Skeletal muscle tissue (tissue), 4 donors: ENCODE data around the gene FHOD3. TPM values are rescaled to one million over a fixed set of nuclear protein-coding genes. Genes with fewer than 3 reads are reported as not detected.
A peak's percentile ranks its signal among the peaks of the same experiment; 100 is the strongest.

Experiments
- H3K27ac ChIP-seq: one replicate; pipeline ENCODE4 v1.7.0; 2013; ENCODE audit warnings: mild to moderate bottlenecking, low read depth, low read length, inconsistent platforms
- H3K27me3 ChIP-seq, 3 donors: one replicate each; pipeline ENCODE4 v1.7.0; 2013; ENCODE audit warnings: low read length in 3 of 3; ENCODE audit not compliant: control insufficient read depth in 3 of 3, insufficient read depth in 3 of 3
- H3K36me3 ChIP-seq, 3 donors: one replicate each; pipeline ENCODE4 v1.7.0; 2013; ENCODE audit warnings: low read length in 3 of 3; ENCODE audit not compliant: control insufficient read depth in 3 of 3, insufficient read depth in 3 of 3
- H3K4me1 ChIP-seq, 3 donors: one replicate each; pipeline ENCODE4 v1.7.0; 2013; ENCODE audit warnings: low read length in 3 of 3, mild to moderate bottlenecking in 3 of 3; ENCODE audit not compliant: control insufficient read depth in 3 of 3, insufficient read depth in 3 of 3
- H3K4me3 ChIP-seq, 3 donors: one replicate each; pipeline ENCODE4 v1.7.0; 2013; ENCODE audit warnings: low read length in 3 of 3
- H3K9ac ChIP-seq, 3 donors: one replicate each; pipeline ENCODE4 v1.7.0; 2013; ENCODE audit warnings: low read length in 3 of 3, mild to moderate bottlenecking in 3 of 3, moderate library complexity in 2 of 3, low read depth in 1 of 3
- H3K9me3 ChIP-seq, 3 donors: one replicate each; pipeline ENCODE4 v1.7.0; 2013; ENCODE audit warnings: low read length in 3 of 3; ENCODE audit not compliant: control insufficient read depth in 3 of 3
- total RNA-seq: library from RNA; depleted of rRNA; stranded (reverse); fragments of >200 nt; gene quantifications from one replicate; pipeline ENCODE4 v1.2.3, GENCODE V29; 2014
- donor health status: Osteomylitis.

The FHOD3 gene
- total RNA-seq, 1 donor from 2014 or later = 15.7 TPM

GRCh38 chr18:36490897-36491296 lies 193.4 kb downstream of the FHOD3 start:
- Histone ChIP-seq H3K9ac (no peak overlapping the region), H3K9me3 (no peaks in the 10 kb centered on the region), H3K27me3 (no peaks in the 10 kb centered on the region), H3K4me3 (no peak overlapping the region), H3K4me1 (peaks cover 15 to 36% (median 26%) of the 10 kb centered on the region in 3 donors), H3K36me3 (no peaks in the 10 kb centered on the region), H3K27ac (no peak overlapping the region)

GRCh38 chr18:36492604-36493329 lies 195.3 kb downstream of the FHOD3 start:
- Histone ChIP-seq H3K9me3 (no peaks in the 10 kb centered on the region), H3K4me3 (no peak overlapping the region), H3K27ac (peak overlapping the region; percentile 82)

GRCh38 chr18:36493349-36494159 lies 196.0 kb downstream of the FHOD3 start:
- Histone ChIP-seq H3K27me3 (no peaks in the 10 kb centered on the region), H3K36me3 (no peaks in the 10 kb centered on the region), H3K9me3 (no peaks in the 10 kb centered on the region), H3K9ac (peak overlapping the region; percentile 43 to 68 (median 55)), H3K4me3 (peak overlapping the region; percentile 48 to 55 (median 53)), H3K4me1 (peaks cover 15 to 34% (median 26%) of the 10 kb centered on the region in 3 donors), H3K27ac (peak overlapping the region; percentile 82)

More at GRCh38 chr18:36492604-36493329, 195.3 kb downstream of the FHOD3 start:
- Histone ChIP-seq H3K9ac (no peak overlapping the region), H3K27me3 (no peaks in the 10 kb centered on the region), H3K4me1 (peaks cover 15 to 34% (median 26%) of the 10 kb centered on the region in 3 donors), H3K36me3 (no peaks in the 10 kb centered on the region)

GRCh38 chr18:36494160-36494437 lies 196.6 kb downstream of the FHOD3 start:
- Histone ChIP-seq H3K27ac (peak overlapping the region; percentile 82), H3K4me1 (peaks cover 15 to 34% (median 29%) of the 10 kb centered on the region in 3 donors), H3K4me3 (peak overlapping the region in 1 of 3 donors; percentile 48), H3K9ac (peak overlapping the region in 2 of 3 donors; percentile 55 to 68), H3K27me3 (no peaks in the 10 kb centered on the region), H3K9me3 (no peaks in the 10 kb centered on the region), H3K36me3 (no peaks in the 10 kb centered on the region)

- H3K4me1 ChIP-seq = peaks cover 15 to 39% (median 34%) of the 10 kb centered on the region in 3 donors
- H3K4me3 ChIP-seq = no peak overlapping the region
- H3K36me3 ChIP-seq = no peaks in the 10 kb centered on the region
- no peak overlapping the region for H3K27ac ChIP-seq
- H3K27me3 ChIP-seq = no peaks in the 10 kb centered on the region
- H3K9ac ChIP-seq = no peak overlapping the region
- no peaks in the 10 kb centered on the region for H3K9me3 ChIP-seq
Measured at GRCh38 chr18:36496022-36496421, 198.5 kb downstream of the FHOD3 start.

- peaks cover 4 to 17% (median 16%) of the 10 kb centered on the region in 3 donors for H3K4me1 ChIP-seq
- H3K9ac ChIP-seq = no peak overlapping the region
- H3K9me3 ChIP-seq = no peaks in the 10 kb centered on the region
- H3K36me3 ChIP-seq = peaks cover 0 to 4% (median 0%) of the 10 kb centered on the region in 3 donors
- no peaks in the 10 kb centered on the region for H3K27me3 ChIP-seq
- H3K4me3 ChIP-seq = no peak overlapping the region
- H3K27ac ChIP-seq = no peak overlapping the region
Measured at GRCh38 chr18:36499938-36500337, 202.4 kb downstream of the FHOD3 start.

GRCh38 chr18:36501100-36501499 lies 203.6 kb downstream of the FHOD3 start:
- Histone ChIP-seq H3K27me3 (no peaks in the 10 kb centered on the region), H3K9me3 (no peaks in the 10 kb centered on the region), H3K9ac (no peak overlapping the region), H3K4me3 (no peak overlapping the region), H3K4me1 (peaks cover 0 to 7% (median 5%) of the 10 kb centered on the region in 3 donors), H3K27ac (no peak overlapping the region), H3K36me3 (peaks cover 0 to 4% (median 0%) of the 10 kb centered on the region in 3 donors)

- no peak overlapping the region for H3K9ac ChIP-seq
- no peak overlapping the region for H3K27ac ChIP-seq
- H3K4me3 ChIP-seq = no peak overlapping the region
- peaks cover 0 to 4% (median 0%) of the 10 kb centered on the region in 3 donors for H3K36me3 ChIP-seq
- H3K4me1 ChIP-seq = peaks cover 0 to 7% (median 5%) of the 10 kb centered on the region in 3 donors
- no peaks in the 10 kb centered on the region for H3K9me3 ChIP-seq
- H3K27me3 ChIP-seq = no peaks in the 10 kb centered on the region
Measured at GRCh38 chr18:36503477-36503876, 206.0 kb downstream of the FHOD3 start.

GRCh38 chr18:36504928-36505327 lies 207.4 kb downstream of the FHOD3 start:
- no peak overlapping the region for H3K27ac ChIP-seq
- H3K4me3 ChIP-seq = no peak overlapping the region
- H3K9me3 ChIP-seq = no peaks in the 10 kb centered on the region
- H3K4me1 ChIP-seq = peaks cover 0 to 3% (median 3%) of the 10 kb centered on the region in 3 donors
- peaks cover 0 to 4% (median 0%) of the 10 kb centered on the region in 3 donors for H3K36me3 ChIP-seq
- H3K27me3 ChIP-seq = no peaks in the 10 kb centered on the region
- H3K9ac ChIP-seq = no peak overlapping the region

- Histone ChIP-seq H3K4me3 (no peak overlapping the region), H3K27ac (no peak overlapping the region), H3K9me3 (no peaks in the 10 kb centered on the region), H3K27me3 (no peaks in the 10 kb centered on the region), H3K36me3 (peaks cover 0 to 4% (median 0%) of the 10 kb centered on the region in 3 donors), H3K4me1 (no peaks in the 10 kb centered on the region), H3K9ac (no peak overlapping the region)
Measured at GRCh38 chr18:36505665-36506064, 208.2 kb downstream of the FHOD3 start.
